H1 (cell line): ENCODE results near the gene FAU. TPM values are rescaled to one million over a fixed set of nuclear protein-coding genes. Genes with fewer than 3 reads are reported as not detected.

Experiments used
- CTCF ChIA-PET: fragments of 300-600 bp; sonication (Branson Sonifier 250); formaldehyde crosslinking; loops from one replicate; lab custom pipeline; 2021; ENCODE audit not compliant: partially characterized antibody; lab: Charles Lee
- POLR2A ChIA-PET: fragments of 300-600 bp; sonication (Branson Sonifier 250); formaldehyde crosslinking; loops from one replicate; lab custom pipeline; 2021; ENCODE audit warnings: inconsistent platforms; ENCODE audit not compliant: partially characterized antibody; lab: Charles Lee
- DNase-seq, 2 experiments: peaks; one replicate each; pipeline versions ENCODE4 v3.0.0 to v3.0.0-alpha.2; 2010 to 2022; ENCODE audit warnings: low spot score in 2 of 2, low read depth in 1 of 2, mixed read lengths in 1 of 2
- FAIRE-seq: peaks from 2 replicates; lab custom pipeline; 2011; peaks lifted over from hg19 to GRCh38; lab: Jason Lieb, UNC
- H2AFZ ChIP-seq: 2 replicates; pipeline ENCODE4 v1.8.1; 2012; ENCODE audit warnings: low read length, inconsistent platforms
- H2AK5ac ChIP-seq: 2 replicates; pipeline ENCODE4 v1.6.1; 2013; ENCODE audit warnings: low read depth, low read length
- H2BK120ac ChIP-seq: replicated peaks from 2 replicates; pipeline ENCODE3; 2013; ENCODE audit warnings: low read depth, low read length, inconsistent platforms
- H2BK12ac ChIP-seq: 2 replicates; pipeline ENCODE4 v1.6.1; 2013; ENCODE audit warnings: low read depth, low read length
- H2BK15ac ChIP-seq: 2 replicates; pipeline ENCODE4 v1.6.1; 2013; ENCODE audit warnings: low read length
- H2BK20ac ChIP-seq: 2 replicates; pipeline ENCODE4 v1.6.1; 2013; ENCODE audit warnings: low read length
- H2BK5ac ChIP-seq: 2 replicates; pipeline ENCODE4 v1.6.1; 2013; ENCODE audit warnings: low read depth, low read length
- H3K14ac ChIP-seq: 2 replicates; pipeline ENCODE4 v1.6.1; 2013; ENCODE audit warnings: inconsistent platforms; ENCODE audit not compliant: insufficient read length
- H3K18ac ChIP-seq: 2 replicates; pipeline ENCODE4 v1.6.1; 2013; ENCODE audit warnings: low read length; ENCODE audit errors: extremely low read depth
- H3K23ac ChIP-seq: 2 replicates; pipeline ENCODE4 v1.6.1; 2013; ENCODE audit warnings: inconsistent platforms; ENCODE audit not compliant: insufficient read length
- H3K23me2 ChIP-seq: 2 replicates; pipeline ENCODE4 v1.6.1; 2013; ENCODE audit warnings: low read depth, low read length
- H3K27ac ChIP-seq: 2 replicates; pipeline ENCODE4 v1.6.1; 2011; ENCODE audit warnings: low read depth, low read length, inconsistent platforms
- H3K27me3 ChIP-seq, 4 experiments: replicated peaks in 1 of 4; 1 replicate in 1 of 4; 2 replicates in 3 of 4; pipeline versions ENCODE4 v1.6.1 to v1.8.1; 2011 to 2013; ENCODE audit warnings: low read length in 3 of 4, mild to moderate bottlenecking in 3 of 4, inconsistent platforms in 2 of 4, mixed read lengths in 2 of 4, moderate library complexity in 1 of 4; ENCODE audit not compliant: control insufficient read depth in 3 of 4, insufficient read depth in 3 of 4; ENCODE audit errors: extremely low read depth in 1 of 4
- H3K36me3 ChIP-seq, 4 experiments: 2 replicates each; pipeline versions ENCODE4 v1.6.1 to v1.8.1; 2011 to 2013; ENCODE audit warnings: mild to moderate bottlenecking in 4 of 4, low read length in 3 of 4, moderate library complexity in 2 of 4, control low read depth in 1 of 4, inconsistent platforms in 1 of 4; ENCODE audit not compliant: insufficient read depth in 4 of 4, control insufficient read depth in 2 of 4
- H3K4ac ChIP-seq: replicated peaks from 2 replicates; pipeline ENCODE3; 2013; ENCODE audit warnings: low read length, low read depth, mixed read lengths, inconsistent platforms; ENCODE audit not compliant: insufficient read length
- H3K4me1 ChIP-seq, 4 experiments: replicated peaks in 1 of 4; 1 replicate in 1 of 4; 2 replicates in 3 of 4; pipeline versions ENCODE4 v1.6.1 to v1.8.1; 2011 to 2013; ENCODE audit warnings: low read length in 3 of 4, inconsistent platforms in 2 of 4, mixed read lengths in 1 of 4; ENCODE audit not compliant: insufficient read depth in 4 of 4, control insufficient read depth in 3 of 4
- H3K4me2 ChIP-seq, 2 experiments: 2 replicates each; pipeline versions ENCODE4 v1.6.1 to v1.8.1; 2011 to 2013; ENCODE audit warnings: low read depth in 2 of 2, low read length in 2 of 2, control low read depth in 1 of 2, inconsistent platforms in 1 of 2, mild to moderate bottlenecking in 1 of 2; ENCODE audit not compliant: insufficient read depth in 1 of 2
- H3K4me3 ChIP-seq, 4 experiments: fragments of 200-600, 300-600 bp in 1 of 4; sonication (generic), shearing (Covaris generic), sonication (Bioruptor Twin) in 1 of 4; 2 replicates each; pipeline versions ENCODE4 v1.5.1 to v1.8.1; 2011 to 2016; ENCODE audit warnings: low read length in 4 of 4, low read depth in 3 of 4, control low read depth in 2 of 4, inconsistent platforms in 2 of 4, mild to moderate bottlenecking in 2 of 4, mixed read lengths in 1 of 4, moderate library complexity in 1 of 4; ENCODE audit not compliant: insufficient read depth in 2 of 4; ENCODE audit errors: extremely low read depth in 1 of 4
- H3K56ac ChIP-seq: replicated peaks from 2 replicates; pipeline ENCODE3; 2013; ENCODE audit warnings: low read depth, mild to moderate bottlenecking, mixed read lengths, low read length, inconsistent platforms; ENCODE audit not compliant: insufficient read length
- H3K79me1 ChIP-seq: 2 replicates; pipeline ENCODE4 v1.6.1; 2013; ENCODE audit warnings: low read depth, low read length, control low read depth
- H3K79me2 ChIP-seq, 2 experiments: 2 replicates each; pipeline versions ENCODE4 v1.6.1 to v1.8.1; 2012 to 2013; ENCODE audit warnings: low read length in 2 of 2, mild to moderate bottlenecking in 2 of 2, inconsistent platforms in 1 of 2; ENCODE audit not compliant: insufficient read depth in 2 of 2, control insufficient read depth in 1 of 2
- H3K9ac ChIP-seq, 4 experiments: replicated peaks in 1 of 4; 1 replicate in 1 of 4; 2 replicates in 3 of 4; pipeline versions ENCODE4 v1.6.1 to v1.8.1; 2011 to 2013; ENCODE audit warnings: low read depth in 3 of 4, low read length in 3 of 4, control low read depth in 2 of 4, mild to moderate bottlenecking in 2 of 4, moderate library complexity in 2 of 4, inconsistent platforms in 1 of 4; ENCODE audit errors: extremely low read depth in 1 of 4
- H3K9me3 ChIP-seq, 2 experiments: 2 replicates each; pipeline versions ENCODE4 v1.6.1 to v1.8.1; 2012 to 2013; ENCODE audit warnings: mild to moderate bottlenecking in 2 of 2, moderate library complexity in 2 of 2, control low read depth in 1 of 2, inconsistent platforms in 1 of 2, low read depth in 1 of 2, low read length in 1 of 2, mixed read lengths in 1 of 2; ENCODE audit not compliant: insufficient read depth in 2 of 2
- H4K20me1 ChIP-seq, 2 experiments: replicated peaks in 1 of 2; 2 replicates each; pipeline versions ENCODE3 to v1.8.1; 2011 to 2013; ENCODE audit warnings: inconsistent platforms in 2 of 2, low read length in 2 of 2, mild to moderate bottlenecking in 1 of 2; ENCODE audit not compliant: insufficient read depth in 2 of 2, control insufficient read depth in 1 of 2
- H4K5ac ChIP-seq: 2 replicates; pipeline ENCODE4 v1.6.1; 2013; ENCODE audit warnings: low read length, low read depth, mixed read lengths, inconsistent platforms; ENCODE audit not compliant: insufficient read length
- H4K8ac ChIP-seq: 2 replicates; pipeline ENCODE4 v1.8.0; 2013; ENCODE audit warnings: mild to moderate bottlenecking, moderate library complexity, low read length, inconsistent platforms; ENCODE audit not compliant: insufficient read depth; ENCODE audit errors: extremely low read depth
- H4K91ac ChIP-seq: replicated peaks from 2 replicates; pipeline ENCODE3; 2013; ENCODE audit warnings: low read length, mixed read lengths, inconsistent platforms; ENCODE audit not compliant: insufficient read length
- BCL11A ChIP-seq, 2 experiments: IDR thresholded peaks; one replicate each; pipeline ENCODE4 v1.6.1; 2011; ENCODE audit warnings: low read depth in 2 of 2, low read length in 2 of 2, mild to moderate bottlenecking in 2 of 2
- CHD1 ChIP-seq: IDR thresholded peaks from 2 replicates; pipeline ENCODE4 v1.6.1; 2012; ENCODE audit warnings: low read depth, low read length, improper control_type of control experiment
- CHD2 ChIP-seq: IDR thresholded peaks from 2 replicates; pipeline ENCODE4 v1.6.1; 2012; ENCODE audit warnings: low read length, improper control_type of control experiment
- EZH2 ChIP-seq: fragments of 200-600 bp; sonication (generic); IDR thresholded peaks from 2 replicates; pipeline ENCODE4 v1.7.1; 2012; ENCODE audit warnings: low read depth, mild to moderate bottlenecking, moderate library complexity, low read length, inconsistent platforms; ENCODE audit not compliant: severe bottlenecking
- GTF2F1 ChIP-seq: IDR thresholded peaks from 2 replicates; pipeline ENCODE4 v1.6.1; 2012; ENCODE audit warnings: low read depth, low read length, improper control_type of control experiment, borderline replicate concordance
- HDAC6 ChIP-seq: IDR thresholded peaks from one replicate; pipeline ENCODE4 v1.7.1; 2012; ENCODE audit warnings: low read depth, mild to moderate bottlenecking, inconsistent platforms, low read length, moderate library complexity
- JUN ChIP-seq: IDR thresholded peaks from 2 replicates; pipeline ENCODE4 v1.6.1; 2011; ENCODE audit warnings: low read depth, mild to moderate bottlenecking, improper control_type of control experiment, low read length
- JUND ChIP-seq: IDR thresholded peaks from 2 replicates; pipeline ENCODE4 v1.6.1; 2011; ENCODE audit warnings: mild to moderate bottlenecking, improper control_type of control experiment, low read length
- MAFK ChIP-seq: IDR thresholded peaks from 2 replicates; pipeline ENCODE4 v1.6.1; 2012; ENCODE audit warnings: low read depth, mild to moderate bottlenecking, improper control_type of control experiment, low read length
- NRF1 ChIP-seq: IDR thresholded peaks from 2 replicates; pipeline ENCODE4 v1.6.1; 2011; ENCODE audit warnings: mild to moderate bottlenecking, low read depth, low read length, improper control_type of control experiment
- RAD21 ChIP-seq, 2 experiments: IDR thresholded peaks in 1 of 2; conservative IDR thresholded peaks in 1 of 2; 2 replicates each; pipeline ENCODE4 v1.6.1; 2011; ENCODE audit warnings: low read depth in 2 of 2, low read length in 2 of 2, improper control_type of control experiment in 1 of 2, inconsistent platforms in 1 of 2, mild to moderate bottlenecking in 1 of 2, moderate library complexity in 1 of 2
- RFX5 ChIP-seq: IDR thresholded peaks from 2 replicates; pipeline ENCODE4 v1.6.1; 2011; ENCODE audit warnings: low read depth, low read length, improper control_type of control experiment, borderline replicate concordance
- RNF2 ChIP-seq: fragments of 200-900, 300-1000 bp; sonication (generic); IDR thresholded peaks from 2 replicates; pipeline ENCODE4 v1.7.1; 2016; ENCODE audit warnings: borderline replicate concordance, low read depth, mild to moderate bottlenecking, antibody characterized with exemption, low read length; ENCODE audit not compliant: poor library complexity, severe bottlenecking; ENCODE audit errors: missing control alignments
- SUZ12 ChIP-seq: fragments of 200-600 bp; sonication (generic); IDR thresholded peaks from 2 replicates; pipeline ENCODE4 v1.6.1; 2012; ENCODE audit warnings: mild to moderate bottlenecking, inconsistent platforms, low read length, moderate library complexity, mixed read lengths
- WGBS, 2 experiments: shearing (Covaris generic) in 1 of 2; methylation state at CpG; one replicate each; pipeline versions ENCODE4 v1.1.6 to v1.1.7; 2013 to 2015; ENCODE audit warnings: low lambda C conversion rate in 2 of 2, mixed read lengths in 2 of 2, inconsistent platforms in 1 of 2, low coverage in 1 of 2, missing lambda C conversion rate in 1 of 2; ENCODE audit not compliant: insufficient replicate concordance in 2 of 2, insufficient coverage in 1 of 2, insufficient read length in 1 of 2; ENCODE audit errors: extremely low coverage in 1 of 2, missing lambda C conversion rate in 1 of 2; 5-methylcytosine and 5-hydroxymethylcytosine counted together
- polyA plus RNA-seq, 7 experiments: library from polyadenylated mRNA; depleted of rRNA in 3 of 7; stranded (reverse) in 5 of 7; unstranded in 2 of 7; fragments of >200 nt in 5 of 7; fragments of 200-250 nt in 2 of 7; gene quantifications; 1 replicate in 5 of 7; 2 replicates in 1 of 7; 4 replicates in 1 of 7; pipeline versions ENCODE4 v1.2.1 to v1.2.3, GENCODE V29; 2011 to 2013; ENCODE audit warnings: missing spikeins in 2 of 7, mixed read lengths in 2 of 7
- total RNA-seq: library from RNA; stranded (reverse); fragmentation: NEBNext Ultra II Directional; extraction: Animal tissue kit (Norgen Biotek cat#: 25700); gene quantifications from 2 replicates; pipeline ENCODE4 v1.2.1, GENCODE V29; 2021

The FAU gene
- total and polyA plus RNA-seq, 2 of the 8 experiments (the other 6 are each of a cell fraction or from before 2014, with no cell fraction given), result 826 to 896 TPM

DNA sequence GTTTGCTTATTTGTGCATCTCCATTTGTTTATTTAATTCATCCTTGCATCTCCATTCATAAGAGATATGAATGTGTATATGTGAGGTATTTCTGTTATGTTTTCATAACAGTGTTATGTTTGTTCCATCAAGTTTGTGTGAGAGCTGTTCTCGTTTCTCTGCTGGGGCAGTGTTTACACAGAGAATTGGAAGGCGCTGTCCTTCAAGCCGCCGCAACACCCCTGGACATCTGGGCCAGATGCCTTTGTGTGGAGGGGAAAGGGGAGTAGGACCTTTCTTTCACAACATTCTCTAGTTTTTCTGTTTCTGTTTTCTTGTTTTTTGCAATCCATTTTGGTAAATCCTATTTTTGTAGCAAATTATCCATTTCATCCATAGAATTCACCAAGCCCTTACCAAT is 17.3 kb downstream of the FAU start:
- Histone ChIP-seq H3K4me3 (no peak overlapping the region), H2BK15ac (no peak overlapping the region), H3K18ac (no peak overlapping the region), H3K9me3 (no peaks in the 10 kb centered on the region), H3K79me2 (no peaks in the 10 kb centered on the region; a peak in 1 of 4 replicates), H4K5ac (no peak overlapping the region), H3K4me2 (no peak overlapping the region), H3K23ac (no peak overlapping the region), H3K36me3 (peaks cover 0 to 13% (median 0%) of the 10 kb centered on the region in 4 experiments; a peak in 2 of 8 replicates), H2BK20ac (no peak overlapping the region), H3K4ac (no peak overlapping the region), H2BK120ac (no peak overlapping the region), H3K27me3 (no peaks in the 10 kb centered on the region), H4K20me1 (peaks cover 0 to 12% of the 10 kb centered on the region in 2 experiments), H3K23me2 (no peaks in the 10 kb centered on the region), H2BK12ac (no peak overlapping the region), H3K79me1 (peaks cover 3% of the 10 kb centered on the region; the same call in 1 of the 2 replicates), H3K27ac (no peak overlapping the region), H3K9ac (no peak overlapping the region), H4K91ac (no peak overlapping the region), H3K56ac (no peak overlapping the region), H3K14ac (no peak overlapping the region), H4K8ac (no peak overlapping the region), H2AK5ac (no peak overlapping the region), H2BK5ac (no peak overlapping the region), H2AFZ (no peak overlapping the region), H3K4me1 (no peaks in the 10 kb centered on the region)
- 96% methylated on average over 4 of the region's 4 CpGs; no CpG with 5 or more reads in 1 of the 2 experiments for WGBS, 2 experiments
- ChIA-PET POLR2A (interaction anchor here (1.7 to 3.7 kb wide), 3 partner anchors 7 to 12 kb away, joined by 5 to 31 read pairs (median 10); partner anchors contain the start of genes TM7SF2, VPS51 and ZNHIT2), CTCF (no interaction called here)
- DNase-seq (no peak), FAIRE-seq (no peak)
- TF ChIP-seq CHD2 (no peak), MAFK (no peak), CHD1 (no peak), RNF2 (no peak), JUN (no peak), BCL11A (IDR thresholded peaks at IDR 0.05; ENCODE audit: low read depth in 2 of 2, low read length in 2 of 2) (no peak), GTF2F1 (no peak), NRF1 (no peak), RFX5 (no peak), EZH2 (no peak), RAD21 (IDR thresholded peaks at IDR 0.05 in 1 of 2, conservative IDR thresholded peaks at IDR 0.05 in 1 of 2; ENCODE audit: low read depth in 2 of 2, low read length in 2 of 2) (no peak), SUZ12 (no peak), HDAC6 (no peak), JUND (no peak)
